ENCODE measurements around the gene MAPK7.

DNA sequence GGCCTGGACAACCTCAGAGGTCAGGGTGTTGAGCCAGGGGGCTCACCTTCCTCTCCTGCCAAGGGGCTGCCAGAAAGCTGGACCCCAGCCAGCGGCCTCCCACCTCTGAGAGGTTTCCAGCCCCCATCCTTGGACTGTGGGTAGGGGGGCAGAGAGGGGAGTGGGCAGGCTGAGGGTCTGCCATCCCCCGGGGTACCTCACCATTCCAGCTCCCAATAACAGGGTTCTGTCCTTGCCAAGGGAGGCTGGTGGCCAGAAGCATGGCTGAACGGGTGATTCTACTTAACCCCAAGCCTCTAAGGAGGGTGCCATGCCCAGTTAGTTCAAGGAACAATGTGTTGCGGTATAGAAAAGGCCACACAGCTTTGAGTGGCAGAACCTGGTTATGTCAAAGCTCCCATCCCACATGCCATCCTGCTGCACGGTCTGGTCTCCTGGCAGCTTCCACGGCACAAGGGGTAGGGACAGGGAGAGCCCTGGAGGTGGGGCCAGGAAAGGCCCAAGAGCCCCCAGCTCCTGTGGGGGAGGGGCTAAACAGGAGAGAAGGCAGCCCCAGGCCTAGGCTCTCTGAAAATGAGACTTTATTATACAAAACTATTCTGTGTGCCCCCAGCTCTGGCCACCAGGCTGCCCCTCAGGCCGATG, 35.6 kb upstream of the MAPK7 start:
- TF ChIP-seq SP1 (IDR thresholded peaks at IDR 0.05; ENCODE audit: low read depth, low read length) (no peak), POLR2A (IDR thresholded peaks at IDR 0.05; ENCODE audit: control extremely low read depth in 1 of 2, low read depth in 2 of 2, low read length in 2 of 2) (no peak), YY1 (IDR thresholded peaks at IDR 0.05; ENCODE audit: low read depth, low read length) (no peak), PHF8 (conservative IDR thresholded peaks at IDR 0.05; ENCODE audit: low read depth, low read length) (no peak), POLR2AphosphoS5 (IDR thresholded peaks at IDR 0.05; ENCODE audit: low read depth, low read length) (no peak; the same call in 1 of the 2 replicates)
- TF ChIP-seq, protein P1, sequence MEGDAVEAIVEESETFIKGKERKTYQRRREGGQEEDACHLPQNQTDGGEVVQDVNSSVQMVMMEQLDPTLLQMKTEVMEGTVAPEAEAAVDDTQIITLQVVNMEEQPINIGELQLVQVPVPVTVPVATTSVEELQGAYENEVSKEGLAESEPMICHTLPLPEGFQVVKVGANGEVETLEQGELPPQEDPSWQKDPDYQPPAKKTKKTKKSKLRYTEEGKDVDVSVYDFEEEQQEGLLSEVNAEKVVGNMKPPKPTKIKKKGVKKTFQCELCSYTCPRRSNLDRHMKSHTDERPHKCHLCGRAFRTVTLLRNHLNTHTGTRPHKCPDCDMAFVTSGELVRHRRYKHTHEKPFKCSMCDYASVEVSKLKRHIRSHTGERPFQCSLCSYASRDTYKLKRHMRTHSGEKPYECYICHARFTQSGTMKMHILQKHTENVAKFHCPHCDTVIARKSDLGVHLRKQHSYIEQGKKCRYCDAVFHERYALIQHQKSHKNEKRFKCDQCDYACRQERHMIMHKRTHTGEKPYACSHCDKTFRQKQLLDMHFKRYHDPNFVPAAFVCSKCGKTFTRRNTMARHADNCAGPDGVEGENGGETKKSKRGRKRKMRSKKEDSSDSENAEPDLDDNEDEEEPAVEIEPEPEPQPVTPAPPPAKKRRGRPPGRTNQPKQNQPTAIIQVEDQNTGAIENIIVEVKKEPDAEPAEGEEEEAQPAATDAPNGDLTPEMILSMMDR (IDR thresholded peaks at IDR 0.05; ENCODE audit: control extremely low read depth in 1 of 3, insufficient read depth in 1 of 3, low read depth in 1 of 3, low read length in 3 of 3), result no peak

Data from H1 (cell line).